ENCODE data around the gene NXN.
"Not testable (repeated sequence)": the region's sequence is repeated elsewhere in the genome, so short reads cannot be mapped to it uniquely, and the experiment has no call there.

The NXN gene

DNA sequence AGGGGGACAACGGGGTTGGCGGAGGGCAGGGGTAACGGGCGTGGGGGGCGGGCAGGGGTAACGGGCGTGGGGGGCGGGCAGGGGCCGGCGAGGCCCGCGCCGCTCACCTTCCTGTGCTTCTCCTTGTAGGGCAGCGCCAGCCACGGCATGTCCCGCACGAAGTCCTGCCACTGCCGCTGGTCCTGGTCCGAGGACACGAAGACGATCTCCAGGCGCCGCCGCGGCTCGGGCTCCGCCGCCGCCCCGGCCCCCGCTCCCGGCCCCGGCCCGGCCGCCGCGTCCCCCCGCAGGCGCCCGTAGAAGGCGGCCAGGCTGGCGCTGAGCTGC, 401 bp downstream of the NXN start:
- no peaks in the 10 kb centered on the region for H3K9me3 ChIP-seq (ENCODE audit: control insufficient read depth, low read length)
- H3K27me3 ChIP-seq (ENCODE audit: control insufficient read depth, insufficient read depth, low read length, poor library complexity, severe bottlenecking) = no peaks in the 10 kb centered on the region
- WGBS, 2 experiments = 0 to 1% methylated on average over 42 of the region's 42 CpGs
- no peaks in the 10 kb centered on the region for H3K36me3 ChIP-seq (ENCODE audit: control insufficient read depth, insufficient read depth, low read length)
- peak overlapping the region; percentile 80 for H3K4me3 ChIP-seq (ENCODE audit: insufficient read depth, low read depth, low read length)
- H3K4me1 ChIP-seq (ENCODE audit: control insufficient read depth, insufficient read depth, low read length) = peaks cover 11% of the 10 kb centered on the region
- H3K27ac ChIP-seq (ENCODE audit: insufficient read depth, low read depth, low read length, poor library complexity, severe bottlenecking) = peak overlapping the region; percentile 55

DNA sequence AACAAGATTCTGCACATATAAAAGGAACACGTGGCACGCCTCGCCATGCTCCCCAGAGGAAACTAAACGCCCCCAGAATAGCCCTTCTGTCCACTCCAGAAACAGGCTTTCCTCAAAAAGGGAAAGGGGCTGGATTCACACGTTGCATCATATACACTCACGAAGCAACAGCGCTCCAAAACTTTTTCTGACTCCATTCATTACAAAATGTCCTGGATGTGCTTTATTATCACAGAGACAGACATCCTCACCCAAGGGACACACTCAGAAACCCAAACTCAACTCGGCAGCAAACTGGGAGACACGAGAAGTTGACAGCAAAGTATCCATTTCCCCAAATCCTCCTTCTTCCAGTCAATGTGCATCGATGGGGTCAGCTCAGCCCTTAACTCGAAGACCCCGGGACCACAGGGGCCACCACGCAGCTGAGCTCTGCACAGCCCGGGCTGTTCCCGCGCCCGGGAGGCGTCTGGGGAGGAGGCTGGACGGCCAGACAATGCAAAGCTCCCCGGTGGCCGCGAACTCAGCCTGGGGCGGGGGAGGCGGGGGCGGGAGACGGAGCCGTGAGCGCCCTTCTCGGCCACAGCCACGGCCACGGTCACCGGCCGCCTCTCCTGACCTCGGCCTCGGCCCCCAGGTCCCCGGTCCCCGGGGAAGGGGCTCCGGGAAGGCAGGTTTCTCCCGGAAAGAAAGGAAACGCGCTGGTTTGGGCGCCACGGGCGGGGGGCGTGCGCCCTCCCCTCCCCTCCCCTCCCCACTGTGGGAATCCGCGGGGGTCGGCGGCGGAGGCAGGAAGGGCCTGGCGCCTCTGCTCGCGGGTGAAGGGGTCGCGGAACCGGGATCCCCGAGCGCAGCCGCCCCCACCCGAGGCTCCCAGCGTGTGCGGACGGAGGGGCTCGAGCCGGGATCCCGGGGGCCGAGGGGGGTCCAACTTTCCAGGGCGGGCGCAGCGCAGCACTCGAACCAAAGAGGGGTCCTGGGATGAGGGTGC, 1.2 kb downstream of the NXN start:
- H3K27me3 ChIP-seq (ENCODE audit: control insufficient read depth, insufficient read depth, low read length, poor library complexity, severe bottlenecking) = no peaks in the 10 kb centered on the region
- H3K27ac ChIP-seq (ENCODE audit: insufficient read depth, low read depth, low read length, poor library complexity, severe bottlenecking) = no peak overlapping the region
- H3K4me3 ChIP-seq (ENCODE audit: insufficient read depth, low read depth, low read length) = peak overlapping the region; percentile 80
- H3K4me1 ChIP-seq (ENCODE audit: control insufficient read depth, insufficient read depth, low read length) = peaks cover 11% of the 10 kb centered on the region
- whole genome bisulfite sequencing, 2 experiments = 0 to 1% methylated on average over 69 to 72 of the region's 72 CpGs
- H3K36me3 ChIP-seq (ENCODE audit: control insufficient read depth, insufficient read depth, low read length) = no peaks in the 10 kb centered on the region
- H3K9me3 ChIP-seq (ENCODE audit: control insufficient read depth, low read length) = no peaks in the 10 kb centered on the region

- Histone ChIP-seq H3K9me3 (ENCODE audit: control insufficient read depth, low read length) (no peaks in the 10 kb centered on the region), H3K27ac (ENCODE audit: insufficient read depth, low read depth, low read length, poor library complexity, severe bottlenecking) (no peak overlapping the region), H3K27me3 (ENCODE audit: control insufficient read depth, insufficient read depth, low read length, poor library complexity, severe bottlenecking) (no peaks in the 10 kb centered on the region), H3K4me3 (ENCODE audit: insufficient read depth, low read depth, low read length) (peak overlapping the region; percentile 80), H3K4me1 (ENCODE audit: control insufficient read depth, insufficient read depth, low read length) (peaks cover 11% of the 10 kb centered on the region), H3K36me3 (ENCODE audit: control insufficient read depth, insufficient read depth, low read length) (no peaks in the 10 kb centered on the region)
- 32 to 36% methylated on average over 6 of the region's 6 CpGs for WGBS, 2 experiments
Observed at GRCh38 chr17:977166-977565, 2.4 kb downstream of the NXN start.

DNA sequence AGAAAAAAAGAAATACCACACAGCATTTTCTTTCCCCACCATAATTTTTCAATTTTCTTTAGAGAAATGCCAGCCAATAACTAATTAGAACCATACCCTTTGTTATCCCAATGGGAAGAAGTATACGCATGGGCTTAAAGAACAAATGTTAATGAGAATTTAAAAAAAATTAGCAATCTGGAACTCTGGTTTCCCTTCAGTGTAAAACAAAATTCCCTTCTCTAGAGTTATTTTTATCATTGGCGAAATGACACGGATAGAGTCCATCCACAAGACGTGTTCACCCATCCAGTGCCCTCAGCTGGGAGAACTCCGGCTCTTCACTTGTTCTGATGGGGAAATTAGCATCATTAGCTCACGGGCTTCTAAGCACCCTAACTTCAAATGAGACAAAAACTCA, 3.3 kb downstream of the NXN start:
- H3K27me3 ChIP-seq (ENCODE audit: control insufficient read depth, insufficient read depth, low read length, poor library complexity, severe bottlenecking) = no peaks in the 10 kb centered on the region
- H3K9me3 ChIP-seq (ENCODE audit: control insufficient read depth, low read length) = no peaks in the 10 kb centered on the region
- H3K27ac ChIP-seq (ENCODE audit: insufficient read depth, low read depth, low read length, poor library complexity, severe bottlenecking) = no peak overlapping the region
- H3K4me1 ChIP-seq (ENCODE audit: control insufficient read depth, insufficient read depth, low read length) = peaks cover 11% of the 10 kb centered on the region
- no peak overlapping the region for H3K4me3 ChIP-seq (ENCODE audit: insufficient read depth, low read depth, low read length)
- 87 to 93% methylated on average over 5 to 6 of the region's 6 CpGs for WGBS, 2 experiments
- H3K36me3 ChIP-seq (ENCODE audit: control insufficient read depth, insufficient read depth, low read length) = no peaks in the 10 kb centered on the region

- H3K36me3 ChIP-seq (ENCODE audit: control insufficient read depth, insufficient read depth, low read length) = no peaks in the 10 kb centered on the region
- 83 to 85% methylated on average over 5 of the region's 5 CpGs for WGBS, 2 experiments
- H3K27me3 ChIP-seq (ENCODE audit: control insufficient read depth, insufficient read depth, low read length, poor library complexity, severe bottlenecking) = no peaks in the 10 kb centered on the region
- no peak overlapping the region for H3K27ac ChIP-seq (ENCODE audit: insufficient read depth, low read depth, low read length, poor library complexity, severe bottlenecking)
- H3K4me1 ChIP-seq (ENCODE audit: control insufficient read depth, insufficient read depth, low read length) = peaks cover 12% of the 10 kb centered on the region
- no peaks in the 10 kb centered on the region for H3K9me3 ChIP-seq (ENCODE audit: control insufficient read depth, low read length)
- H3K4me3 ChIP-seq (ENCODE audit: insufficient read depth, low read depth, low read length) = no peak overlapping the region
Observed at GRCh38 chr17:975371-975915, 4.1 kb downstream of the NXN start.

GRCh38 chr17:974778-975177, 4.8 kb downstream of the NXN start:
- H3K4me1 ChIP-seq (ENCODE audit: control insufficient read depth, insufficient read depth, low read length) = peaks cover 19% of the 10 kb centered on the region
- H3K4me3 ChIP-seq (ENCODE audit: insufficient read depth, low read depth, low read length); H3K27ac ChIP-seq (ENCODE audit: insufficient read depth, low read depth, low read length, poor library complexity, severe bottlenecking); H3K36me3 ChIP-seq (ENCODE audit: control insufficient read depth, insufficient read depth, low read length); H3K27me3 ChIP-seq (ENCODE audit: control insufficient read depth, insufficient read depth, low read length, poor library complexity, severe bottlenecking); H3K9me3 ChIP-seq (ENCODE audit: control insufficient read depth, low read length): not testable (repeated sequence)
- WGBS, 2 experiments = 85 to 95% methylated on average over 2 of the region's 2 CpGs

- Histone ChIP-seq H3K27ac (ENCODE audit: insufficient read depth, low read depth, low read length, poor library complexity, severe bottlenecking) (no peak overlapping the region), H3K36me3 (ENCODE audit: control insufficient read depth, insufficient read depth, low read length) (no peaks in the 10 kb centered on the region)
- 88 to 90% methylated on average over 12 of the region's 12 CpGs for WGBS, 2 experiments
Observed at GRCh38 chr17:973053-973452, 6.5 kb downstream of the NXN start.

GRCh38 chr17:971861-972260, 7.7 kb downstream of the NXN start:
- H3K9me3 ChIP-seq (ENCODE audit: control insufficient read depth, low read length); H3K27ac ChIP-seq (ENCODE audit: insufficient read depth, low read depth, low read length, poor library complexity, severe bottlenecking); H3K36me3 ChIP-seq (ENCODE audit: control insufficient read depth, insufficient read depth, low read length); H3K27me3 ChIP-seq (ENCODE audit: control insufficient read depth, insufficient read depth, low read length, poor library complexity, severe bottlenecking); H3K4me3 ChIP-seq (ENCODE audit: insufficient read depth, low read depth, low read length): not testable (repeated sequence)
- WGBS, 2 experiments = 91 to 92% methylated on average over 14 of the region's 14 CpGs
- peaks cover 13% of the 10 kb centered on the region for H3K4me1 ChIP-seq (ENCODE audit: control insufficient read depth, insufficient read depth, low read length)

More at GRCh38 chr17:973053-973452, 6.5 kb downstream of the NXN start:
- H3K4me1 ChIP-seq (ENCODE audit: control insufficient read depth, insufficient read depth, low read length) = peaks cover 24% of the 10 kb centered on the region
- no peaks in the 10 kb centered on the region for H3K9me3 ChIP-seq (ENCODE audit: control insufficient read depth, low read length)
- H3K4me3 ChIP-seq (ENCODE audit: insufficient read depth, low read depth, low read length) = no peak overlapping the region
- H3K27me3 ChIP-seq (ENCODE audit: control insufficient read depth, insufficient read depth, low read length, poor library complexity, severe bottlenecking) = no peaks in the 10 kb centered on the region

DNA sequence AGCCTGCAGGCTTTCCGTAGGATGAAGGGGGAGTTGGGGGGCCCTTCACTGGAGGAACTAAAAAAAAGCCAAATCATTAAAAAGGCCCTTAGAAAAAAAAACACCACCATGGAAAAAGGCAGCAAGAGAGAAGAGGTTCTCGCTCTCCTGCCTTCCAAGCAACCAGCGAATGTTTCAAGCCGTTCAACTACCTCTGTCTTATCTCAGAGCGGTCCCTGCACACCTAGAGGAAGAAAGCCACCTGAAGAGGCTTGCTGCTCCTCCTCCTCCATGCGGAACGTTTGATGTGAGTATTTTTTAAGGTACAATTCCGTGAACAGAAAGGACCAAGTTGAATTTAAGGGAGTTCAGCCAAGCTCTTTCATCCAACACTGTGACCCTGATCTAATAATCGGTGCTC, 9.2 kb downstream of the NXN start:
- Histone ChIP-seq H3K4me1 (ENCODE audit: control insufficient read depth, insufficient read depth, low read length) (peaks cover 16% of the 10 kb centered on the region), H3K27ac (ENCODE audit: insufficient read depth, low read depth, low read length, poor library complexity, severe bottlenecking) (no peak overlapping the region), H3K36me3 (ENCODE audit: control insufficient read depth, insufficient read depth, low read length) (no peaks in the 10 kb centered on the region), H3K27me3 (ENCODE audit: control insufficient read depth, insufficient read depth, low read length, poor library complexity, severe bottlenecking) (no peaks in the 10 kb centered on the region), H3K4me3 (ENCODE audit: insufficient read depth, low read depth, low read length) (no peak overlapping the region), H3K9me3 (ENCODE audit: control insufficient read depth, low read length) (no peaks in the 10 kb centered on the region)
- WGBS, 2 experiments = 76 to 80% methylated on average over 9 of the region's 9 CpGs

DNA sequence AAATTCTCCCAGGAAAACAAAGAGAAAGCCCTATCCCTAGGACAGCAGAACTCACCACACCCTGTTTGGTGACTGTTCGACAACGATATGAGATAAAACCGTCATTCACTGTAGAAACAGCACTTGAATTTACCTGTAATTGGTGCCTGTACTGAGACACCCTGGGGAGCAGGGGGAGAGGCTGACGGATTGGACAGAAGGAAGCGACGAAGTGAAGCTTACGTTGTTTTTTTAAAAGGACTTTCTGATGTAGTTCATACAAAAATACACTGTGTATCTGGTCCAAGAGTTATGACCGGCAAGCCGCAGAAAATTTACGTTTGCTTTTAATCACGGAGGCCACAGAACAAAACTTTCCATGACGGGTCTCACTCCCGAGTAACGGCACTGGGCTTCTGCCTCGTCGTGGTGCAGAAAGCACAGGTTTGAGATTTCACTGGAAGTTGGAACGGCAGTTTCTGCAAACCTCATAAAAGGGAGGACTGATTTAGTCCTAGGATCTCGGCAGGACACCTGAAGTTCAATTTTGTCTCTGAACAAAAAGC, 9.7 kb downstream of the NXN start:
- Histone ChIP-seq H3K4me3 (ENCODE audit: insufficient read depth, low read depth, low read length) (no peak overlapping the region), H3K27me3 (ENCODE audit: control insufficient read depth, insufficient read depth, low read length, poor library complexity, severe bottlenecking) (no peaks in the 10 kb centered on the region), H3K27ac (ENCODE audit: insufficient read depth, low read depth, low read length, poor library complexity, severe bottlenecking) (no peak overlapping the region), H3K4me1 (ENCODE audit: control insufficient read depth, insufficient read depth, low read length) (peaks cover 21% of the 10 kb centered on the region), H3K36me3 (ENCODE audit: control insufficient read depth, insufficient read depth, low read length) (no peaks in the 10 kb centered on the region), H3K9me3 (ENCODE audit: control insufficient read depth, low read length) (no peaks in the 10 kb centered on the region)
- WGBS, 2 experiments = 77% methylated on average over 18 of the region's 18 CpGs

Data from ectodermal cell (in vitro differentiated cells).